Measurements from ENCODE around the gene RGS3.

The RGS3 gene

GRCh38 chr9:113530942-113531341, 67.4 kb downstream of the RGS3 start:
- DNase-seq (ENCODE audit: low read depth): no peak
- no peak for TF ChIP-seq CTCF (IDR thresholded peaks at IDR 0.05; ENCODE audit: low read depth, low read length, missing control alignments)
- no peak overlapping the region for H3K4me3 ChIP-seq (ENCODE audit: low read depth, low read length)

- H3K4me3 ChIP-seq (ENCODE audit: low read depth, low read length): no peak overlapping the region
- no peak for DNase-seq (ENCODE audit: low read depth)
- no peak for TF ChIP-seq CTCF (IDR thresholded peaks at IDR 0.05; ENCODE audit: low read depth, low read length, missing control alignments)
These were observed 68.6 kb downstream of the RGS3 start for GRCh38 chr9:113531919-113532808.

- no peak overlapping the region for H3K4me3 ChIP-seq (ENCODE audit: low read depth, low read length)
- DNase-seq (ENCODE audit: low read depth): no peak
- TF ChIP-seq CTCF (IDR thresholded peaks at IDR 0.05; ENCODE audit: low read depth, low read length, missing control alignments): no peak
These were observed 69.3 kb downstream of the RGS3 start for GRCh38 chr9:113532809-113533190.

- no peak for DNase-seq (ENCODE audit: low read depth)
- no peak overlapping the region for H3K4me3 ChIP-seq (ENCODE audit: low read depth, low read length)
- TF ChIP-seq CTCF (IDR thresholded peaks at IDR 0.05; ENCODE audit: low read depth, low read length, missing control alignments): no peak
These were observed 70.1 kb downstream of the RGS3 start for GRCh38 chr9:113533335-113534225.

- H3K4me3 ChIP-seq (ENCODE audit: low read depth, low read length): no peak overlapping the region
- DNase-seq (ENCODE audit: low read depth): no peak
- TF ChIP-seq CTCF (IDR thresholded peaks at IDR 0.05; ENCODE audit: low read depth, low read length, missing control alignments): no peak
These were observed 72.2 kb downstream of the RGS3 start for GRCh38 chr9:113535756-113536155.

- no peak for DNase-seq (ENCODE audit: low read depth)
These were observed 72.6 kb downstream of the RGS3 start for GRCh38 chr9:113536166-113536482.

More at GRCh38 chr9:113536166-113536482, 72.6 kb downstream of the RGS3 start:
- H3K4me3 ChIP-seq (ENCODE audit: low read depth, low read length): no peak overlapping the region
- no peak for TF ChIP-seq CTCF (IDR thresholded peaks at IDR 0.05; ENCODE audit: low read depth, low read length, missing control alignments)

Measured in GM12864 (cell line).